ENCODE results near the gene WDR37. TPM values are rescaled to one million over a fixed set of nuclear protein-coding genes. Genes with fewer than 3 reads are reported as not detected.

WDR37 gene
- total and polyA plus RNA-seq, 9 of the 15 experiments (the other 6 are each of a cell fraction or from before 2014, with no cell fraction given) = 2.3 to 11.6 (median 6.7) TPM

GRCh38 chr10:1040133-1040532 lies 16.1 kb upstream of the WDR37 start (continued):
- TF ChIP-seq ZBTB40 (IDR thresholded peaks at IDR 0.05) (no peak), ZBTB40 (CRISPR knock-in tag; IDR thresholded peaks at IDR 0.05) (no peak), KAT2B (IDR thresholded peaks at IDR 0.05; ENCODE audit: low read depth, low read length) (no peak)

Data from K562 (cell line).